ENCODE measurements around the gene MIPOL1. TPM values are rescaled to one million over a fixed set of nuclear protein-coding genes. Genes with fewer than 3 reads are reported as not detected.

Gene MIPOL1
- total and polyA plus RNA-seq, 2 of the 13 experiments (the other 11 are each of a cell fraction or from before 2014, with no cell fraction given): 8.6 to 34.2 TPM

DNA sequence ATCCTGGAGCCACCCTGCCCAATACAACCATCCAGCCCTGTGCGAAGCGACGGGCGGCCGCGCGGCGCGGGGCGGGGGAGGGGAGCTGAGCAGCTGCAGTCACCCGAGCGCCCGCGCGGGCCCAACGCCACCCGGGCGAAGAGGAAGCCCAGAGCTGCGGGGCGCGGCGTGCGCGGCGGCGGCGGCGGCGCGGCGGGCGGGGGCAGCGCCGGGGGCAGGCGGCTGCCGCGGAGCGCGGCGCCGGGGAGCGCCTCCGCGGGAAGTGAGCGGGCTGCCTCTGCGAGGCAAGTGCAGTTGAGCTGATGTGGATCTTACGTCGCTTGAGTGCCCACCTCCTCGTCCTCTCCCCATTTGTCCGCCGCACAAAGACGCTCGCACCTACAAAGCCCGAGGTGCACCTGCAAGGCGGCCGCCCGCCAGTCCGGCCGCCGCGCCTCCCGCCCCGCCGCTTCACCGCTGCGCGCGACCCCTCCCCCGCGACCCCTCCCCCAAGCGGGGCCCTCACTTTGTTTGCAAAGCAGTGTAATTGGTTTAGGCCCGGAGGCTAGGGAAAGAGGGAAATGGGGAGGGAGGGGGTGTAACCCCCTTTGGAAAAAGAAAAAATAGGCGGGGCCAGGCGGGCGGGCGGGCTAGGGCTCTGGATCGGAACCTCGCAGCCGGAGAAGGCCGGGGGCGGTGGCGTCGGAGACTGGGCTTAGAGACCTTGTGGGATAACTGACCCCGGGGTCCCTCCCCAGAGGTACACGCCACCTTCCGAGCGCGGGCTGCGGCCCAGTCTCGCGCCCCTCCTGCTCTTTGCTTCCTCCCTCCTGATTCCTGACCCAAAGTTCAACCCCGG, 397.5 kb downstream of the MIPOL1 start, which contains the start of the genes FOXA1 and TTC6 (continued):
- TF ChIP-seq ZNF333 (CRISPR knock-in tag; IDR thresholded peaks at IDR 0.05; ENCODE audit: borderline replicate concordance): peak; percentile 69; the same call in 1 of the 2 replicates
- peak; percentile 95 for TF ChIP-seq ZNF772 (CRISPR knock-in tag; IDR thresholded peaks at IDR 0.05)
- TF ChIP-seq ARID2 (CRISPR knock-in tag; IDR thresholded peaks at IDR 0.05; ENCODE audit: borderline replicate concordance): no peak; the same call in 1 of the 2 replicates
- no peak for TF ChIP-seq HDAC1 (CRISPR knock-in tag; IDR thresholded peaks at IDR 0.05)
- TF ChIP-seq, protein P1, sequence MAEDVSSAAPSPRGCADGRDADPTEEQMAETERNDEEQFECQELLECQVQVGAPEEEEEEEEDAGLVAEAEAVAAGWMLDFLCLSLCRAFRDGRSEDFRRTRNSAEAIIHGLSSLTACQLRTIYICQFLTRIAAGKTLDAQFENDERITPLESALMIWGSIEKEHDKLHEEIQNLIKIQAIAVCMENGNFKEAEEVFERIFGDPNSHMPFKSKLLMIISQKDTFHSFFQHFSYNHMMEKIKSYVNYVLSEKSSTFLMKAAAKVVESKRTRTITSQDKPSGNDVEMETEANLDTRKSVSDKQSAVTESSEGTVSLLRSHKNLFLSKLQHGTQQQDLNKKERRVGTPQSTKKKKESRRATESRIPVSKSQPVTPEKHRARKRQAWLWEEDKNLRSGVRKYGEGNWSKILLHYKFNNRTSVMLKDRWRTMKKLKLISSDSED (CRISPR knock-in tag; IDR thresholded peaks at IDR 0.05): no peak
- 0 out of 2 replicates have a peak, but pooled peaks have one; percentile 48 for TF ChIP-seq SOX13 (IDR thresholded peaks at IDR 0.05)
- TF ChIP-seq SOX13 (CRISPR knock-in tag; conservative IDR thresholded peaks at IDR 0.05 in 1 of 2, IDR thresholded peaks at IDR 0.05 in 1 of 2): peak in 1 of 2 experiments; percentile 68; a peak in 2 of 4 replicates
- TF ChIP-seq ZSCAN31 (CRISPR knock-in tag; IDR thresholded peaks at IDR 0.05; ENCODE audit: low read depth): no peak; the same call in 1 of the 2 replicates
- TF ChIP-seq, protein P2, sequence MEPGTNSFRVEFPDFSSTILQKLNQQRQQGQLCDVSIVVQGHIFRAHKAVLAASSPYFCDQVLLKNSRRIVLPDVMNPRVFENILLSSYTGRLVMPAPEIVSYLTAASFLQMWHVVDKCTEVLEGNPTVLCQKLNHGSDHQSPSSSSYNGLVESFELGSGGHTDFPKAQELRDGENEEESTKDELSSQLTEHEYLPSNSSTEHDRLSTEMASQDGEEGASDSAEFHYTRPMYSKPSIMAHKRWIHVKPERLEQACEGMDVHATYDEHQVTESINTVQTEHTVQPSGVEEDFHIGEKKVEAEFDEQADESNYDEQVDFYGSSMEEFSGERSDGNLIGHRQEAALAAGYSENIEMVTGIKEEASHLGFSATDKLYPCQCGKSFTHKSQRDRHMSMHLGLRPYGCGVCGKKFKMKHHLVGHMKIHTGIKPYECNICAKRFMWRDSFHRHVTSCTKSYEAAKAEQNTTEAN (CRISPR knock-in tag; conservative IDR thresholded peaks at IDR 0.05): peak; percentile 71; the same call in 1 of the 2 replicates
- no peak for TF ChIP-seq NFRKB (IDR thresholded peaks at IDR 0.05)
- TF ChIP-seq, protein P3, sequence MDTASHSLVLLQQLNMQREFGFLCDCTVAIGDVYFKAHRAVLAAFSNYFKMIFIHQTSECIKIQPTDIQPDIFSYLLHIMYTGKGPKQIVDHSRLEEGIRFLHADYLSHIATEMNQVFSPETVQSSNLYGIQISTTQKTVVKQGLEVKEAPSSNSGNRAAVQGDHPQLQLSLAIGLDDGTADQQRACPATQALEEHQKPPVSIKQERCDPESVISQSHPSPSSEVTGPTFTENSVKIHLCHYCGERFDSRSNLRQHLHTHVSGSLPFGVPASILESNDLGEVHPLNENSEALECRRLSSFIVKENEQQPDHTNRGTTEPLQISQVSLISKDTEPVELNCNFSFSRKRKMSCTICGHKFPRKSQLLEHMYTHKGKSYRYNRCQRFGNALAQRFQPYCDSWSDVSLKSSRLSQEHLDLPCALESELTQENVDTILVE (CRISPR knock-in tag; IDR thresholded peaks at IDR 0.05): peak; percentile 41
- TF ChIP-seq, protein P4, sequence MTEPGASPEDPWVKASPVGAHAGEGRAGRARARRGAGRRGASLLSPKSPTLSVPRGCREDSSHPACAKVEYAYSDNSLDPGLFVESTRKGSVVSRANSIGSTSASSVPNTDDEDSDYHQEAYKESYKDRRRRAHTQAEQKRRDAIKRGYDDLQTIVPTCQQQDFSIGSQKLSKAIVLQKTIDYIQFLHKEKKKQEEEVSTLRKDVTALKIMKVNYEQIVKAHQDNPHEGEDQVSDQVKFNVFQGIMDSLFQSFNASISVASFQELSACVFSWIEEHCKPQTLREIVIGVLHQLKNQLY (CRISPR knock-in tag; IDR thresholded peaks at IDR 0.05): no peak; the same call in 1 of the 2 replicates
- no peak for TF ChIP-seq TEAD3 (CRISPR knock-in tag; optimal IDR thresholded peaks at IDR 0.05; ENCODE audit: borderline replicate concordance)
- TF ChIP-seq, protein P5, sequence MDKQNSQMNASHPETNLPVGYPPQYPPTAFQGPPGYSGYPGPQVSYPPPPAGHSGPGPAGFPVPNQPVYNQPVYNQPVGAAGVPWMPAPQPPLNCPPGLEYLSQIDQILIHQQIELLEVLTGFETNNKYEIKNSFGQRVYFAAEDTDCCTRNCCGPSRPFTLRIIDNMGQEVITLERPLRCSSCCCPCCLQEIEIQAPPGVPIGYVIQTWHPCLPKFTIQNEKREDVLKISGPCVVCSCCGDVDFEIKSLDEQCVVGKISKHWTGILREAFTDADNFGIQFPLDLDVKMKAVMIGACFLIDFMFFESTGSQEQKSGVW (CRISPR knock-in tag; IDR thresholded peaks at IDR 0.05; ENCODE audit: borderline replicate concordance): no peak
- no peak for TF ChIP-seq GTF2F1 (IDR thresholded peaks at IDR 0.05; ENCODE audit: low read length)
- 0 out of 2 replicates have a peak, but pooled peaks have one; percentile 17 for TF ChIP-seq ZNF230 (CRISPR knock-in tag; IDR thresholded peaks at IDR 0.05)
- TF ChIP-seq NR2F6 (IDR thresholded peaks at IDR 0.05): no peak
- peak; percentile 30; the same call in 1 of the 2 replicates for TF ChIP-seq NR2F6 (CRISPR knock-in tag; IDR thresholded peaks at IDR 0.05)
- TF ChIP-seq, protein P6, sequence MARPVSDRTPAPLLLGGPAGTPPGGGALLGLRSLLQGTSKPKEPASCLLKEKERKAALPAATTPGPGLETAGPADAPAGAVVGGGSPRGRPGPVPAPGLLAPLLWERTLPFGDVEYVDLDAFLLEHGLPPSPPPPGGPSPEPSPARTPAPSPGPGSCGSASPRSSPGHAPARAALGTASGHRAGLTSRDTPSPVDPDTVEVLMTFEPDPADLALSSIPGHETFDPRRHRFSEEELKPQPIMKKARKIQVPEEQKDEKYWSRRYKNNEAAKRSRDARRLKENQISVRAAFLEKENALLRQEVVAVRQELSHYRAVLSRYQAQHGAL (CRISPR knock-in tag; IDR thresholded peaks at IDR 0.05; ENCODE audit: not compliant biosample characterization): no peak
- no peak for TF ChIP-seq NR1H2 (CRISPR knock-in tag; IDR thresholded peaks at IDR 0.05; ENCODE audit: borderline replicate concordance, low read depth)
- peak; percentile 90 for TF ChIP-seq KLF6 (CRISPR knock-in tag; IDR thresholded peaks at IDR 0.05)
- TF ChIP-seq, protein P7, sequence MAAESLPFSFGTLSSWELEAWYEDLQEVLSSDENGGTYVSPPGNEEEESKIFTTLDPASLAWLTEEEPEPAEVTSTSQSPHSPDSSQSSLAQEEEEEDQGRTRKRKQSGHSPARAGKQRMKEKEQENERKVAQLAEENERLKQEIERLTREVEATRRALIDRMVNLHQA (CRISPR knock-in tag; IDR thresholded peaks at IDR 0.05): no peak
- peak; percentile 82 for TF ChIP-seq ZBTB7B (CRISPR knock-in tag; IDR thresholded peaks at IDR 0.05)
